GM19467 (cell line): ENCODE results near the gene METTL21C.

Source experiments
- ATAC-seq: cut with Tn5 transposase; IDR thresholded peaks from one replicate; pipeline ENCODE4 v1.9.1; 2021; ENCODE audit warnings: mild to moderate bottlenecking, moderate library complexity; ENCODE audit not compliant: unreplicated experiment

Gene METTL21C

GRCh38 chr13:102697929-102698648 is 3.2 kb upstream of the METTL21C start:
- ATAC-seq: no peak

- ATAC-seq: no peak
Observed at GRCh38 chr13:102697264-102697663, 2.4 kb upstream of the METTL21C start.

- ATAC-seq: no peak
Observed at GRCh38 chr13:102696465-102696864, 1.6 kb upstream of the METTL21C start.

- ATAC-seq: no peak
Observed at GRCh38 chr13:102693776-102694175, 1.1 kb downstream of the METTL21C start.

GRCh38 chr13:102693250-102693649 is 1.6 kb downstream of the METTL21C start:
- no peak for ATAC-seq

GRCh38 chr13:102692491-102692826 is 2.4 kb downstream of the METTL21C start:
- ATAC-seq: no peak

- no peak for ATAC-seq
Observed at GRCh38 chr13:102690883-102691282, 4.0 kb downstream of the METTL21C start.

GRCh38 chr13:102688306-102688973 is 6.4 kb downstream of the METTL21C start:
- no peak for ATAC-seq

- ATAC-seq: no peak
Observed at GRCh38 chr13:102687520-102687919, 7.3 kb downstream of the METTL21C start.

GRCh38 chr13:102686024-102686423 is 8.8 kb downstream of the METTL21C start:
- no peak for ATAC-seq

GRCh38 chr13:102683637-102684036 is 11.2 kb downstream of the METTL21C start:
- ATAC-seq: no peak

GRCh38 chr13:102682727-102683126 is 12.1 kb downstream of the METTL21C start:
- no peak for ATAC-seq

- no peak for ATAC-seq
Observed at GRCh38 chr13:102682211-102682610, 12.6 kb downstream of the METTL21C start.

- ATAC-seq: no peak
Observed at GRCh38 chr13:102680842-102681740, 13.8 kb downstream of the METTL21C start.

GRCh38 chr13:102680133-102680717 is 14.6 kb downstream of the METTL21C start:
- no peak for ATAC-seq

- no peak for ATAC-seq
Observed at GRCh38 chr13:102679449-102680132, 15.3 kb downstream of the METTL21C start.

- ATAC-seq: no peak
Observed at GRCh38 chr13:102678339-102679107, 16.3 kb downstream of the METTL21C start.

GRCh38 chr13:102677122-102677521 is 17.7 kb downstream of the METTL21C start:
- ATAC-seq: no peak

GRCh38 chr13:102675115-102675514 is 19.7 kb downstream of the METTL21C start:
- ATAC-seq: no peak

GRCh38 chr13:102670130-102670529 is 24.7 kb downstream of the METTL21C start:
- ATAC-seq: no peak
